ENCODE data around the gene OR2H2. TPM values are rescaled to one million over a fixed set of nuclear protein-coding genes. Genes with fewer than 3 reads are reported as not detected.

OR2H2 gene
- total RNA-seq, 1 donor from 2014 or later = not detected

DNA sequence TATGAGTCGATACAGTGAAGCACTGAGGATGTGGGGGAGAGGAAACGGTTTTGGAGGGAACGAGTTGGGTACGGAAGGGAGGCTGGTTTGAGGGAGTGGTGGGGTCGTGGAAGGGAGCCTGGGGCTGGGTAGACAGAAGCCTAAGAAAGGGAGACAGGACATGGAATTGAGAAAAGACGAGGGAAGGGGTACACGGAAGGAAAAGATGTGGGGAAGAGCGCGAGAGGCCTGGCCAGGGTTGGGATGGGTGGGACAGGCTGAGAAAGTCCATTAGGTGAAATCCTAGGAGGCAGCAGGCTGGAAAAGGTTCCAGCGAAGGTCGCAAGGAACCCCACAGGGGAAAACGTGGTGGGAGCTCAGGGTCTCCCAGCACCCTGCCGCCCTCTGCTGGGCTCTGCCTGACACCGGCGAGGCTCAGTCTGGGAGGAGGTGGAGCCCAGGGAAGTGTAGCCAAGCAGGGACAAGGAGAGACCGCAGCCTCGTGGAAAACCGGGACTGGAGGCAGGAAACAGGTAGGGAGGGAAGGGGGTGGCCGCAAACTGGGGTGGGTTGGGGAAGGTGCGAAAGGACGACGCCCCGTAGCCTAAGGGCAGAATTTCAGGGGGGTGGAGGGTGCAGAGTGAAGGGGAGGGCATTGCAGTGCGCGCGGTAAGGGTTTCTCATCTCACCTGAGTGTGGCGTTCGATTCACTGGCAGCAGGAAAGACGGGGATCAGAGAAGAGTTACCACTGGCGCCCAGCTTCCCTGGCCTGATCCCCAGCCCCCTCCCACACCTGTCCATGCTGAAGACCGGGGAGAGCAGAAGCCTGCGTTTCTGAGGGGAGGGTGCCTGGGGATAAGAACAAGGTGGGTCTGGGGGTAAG lies 43.7 kb downstream of the OR2H2 start:
- intact Hi-C loops (cut with micrococcal nuclease) = no loop called here

- intact Hi-C loops (cut with micrococcal nuclease) = no loop called here
Measured at GRCh38 chr6:29629571-29629970, 44.6 kb downstream of the OR2H2 start.

DNA sequence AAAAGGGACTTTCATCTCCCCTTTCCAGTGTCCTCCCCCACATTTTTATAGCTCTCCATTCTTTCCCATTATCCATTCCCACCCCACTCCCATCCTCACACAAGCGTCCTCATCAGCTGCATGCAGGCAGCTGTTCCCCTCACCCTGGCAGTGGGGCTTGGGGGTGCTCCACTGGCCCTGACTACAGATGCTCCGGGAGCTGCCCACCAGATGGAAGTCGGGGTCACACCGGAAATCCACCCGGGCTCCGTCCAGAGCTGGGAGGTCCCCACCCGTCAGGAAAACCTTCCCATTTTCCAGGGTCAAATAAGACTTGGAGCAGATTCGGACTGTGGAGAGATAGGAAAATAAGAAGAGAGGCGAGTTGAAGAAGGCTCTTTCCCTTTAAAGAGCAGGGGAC lies 45.4 kb downstream of the OR2H2 start:
- intact Hi-C loops (cut with micrococcal nuclease) = no loop called here

GRCh38 chr6:29631209-29631810 lies 46.4 kb downstream of the OR2H2 start:
- intact Hi-C loops (cut with micrococcal nuclease) = no loop called here

- intact Hi-C loops (cut with micrococcal nuclease) = loop anchor here (1.0 to 2.0 kb wide), 2 partner anchors 9 to 19 kb away; no protein-coding TSS in a partner anchor
Measured at GRCh38 chr6:29631860-29632731, 47.2 kb downstream of the OR2H2 start.

DNA sequence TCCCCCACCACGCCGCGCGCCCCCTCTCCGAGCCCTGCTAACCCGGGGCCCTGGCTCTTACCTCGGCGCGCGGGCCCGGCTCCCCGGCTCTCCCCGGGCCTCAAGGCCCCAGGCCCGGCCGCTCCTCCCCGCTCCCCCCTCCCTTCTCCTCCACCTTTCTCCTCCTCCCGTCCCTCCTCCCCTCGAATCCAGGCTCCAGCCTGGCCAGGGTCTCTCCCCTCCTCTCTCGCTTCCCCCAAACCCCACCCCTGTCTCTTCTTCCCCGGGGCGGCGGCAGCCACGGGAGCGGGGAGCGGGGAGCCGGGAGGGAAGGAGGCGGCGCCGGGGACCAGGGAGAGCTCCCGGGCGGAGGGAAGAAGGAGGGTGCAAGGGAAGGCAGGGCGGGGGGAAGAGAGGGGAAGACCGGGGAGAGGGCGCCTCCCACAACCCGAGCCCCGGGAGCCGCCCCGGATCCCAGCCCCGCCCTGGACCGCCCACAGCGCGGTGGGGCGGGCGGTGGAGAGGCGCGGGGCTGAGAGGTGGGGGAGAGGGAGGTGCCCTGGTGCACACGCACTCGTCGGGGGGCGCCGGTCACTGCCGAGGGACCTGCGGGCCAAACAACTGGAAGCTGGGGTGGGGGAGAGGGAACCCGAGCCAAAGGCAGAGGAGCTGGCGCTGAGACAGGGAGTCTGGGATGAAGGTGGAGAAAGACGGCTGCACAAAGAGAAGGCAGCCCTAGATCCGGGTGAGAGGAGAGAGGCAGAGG lies 48.0 kb downstream of the OR2H2 start, which contains the start of gene GABBR1:
GABBR1 (minus strand) TSS at position 395 of the 745 bp plus-strand sequence. CDS start 798 bp downstream, outside the sequence.
- intact Hi-C loops (cut with micrococcal nuclease) = loop anchor here (1.0 to 2.0 kb wide), 2 partner anchors 8 to 18 kb away; no protein-coding TSS in a partner anchor

DNA sequence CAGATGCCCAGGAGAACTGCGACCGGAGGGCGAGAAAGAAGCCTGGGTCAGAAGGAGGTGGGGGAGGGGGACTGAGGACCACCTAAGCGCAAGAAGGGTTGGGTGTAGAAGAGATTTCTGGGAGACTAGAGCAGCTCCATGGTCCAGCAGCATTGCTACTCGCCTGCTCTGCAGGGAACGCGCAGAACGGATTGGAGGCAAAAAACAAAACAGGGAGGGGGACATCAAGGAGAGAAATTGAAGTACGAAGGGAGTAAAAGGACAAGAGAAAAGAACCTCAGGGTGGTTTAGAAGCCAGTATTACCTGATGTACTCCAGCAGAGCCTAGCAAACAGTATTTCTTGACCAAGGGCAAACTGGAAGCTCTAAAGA lies 48.6 kb downstream of the OR2H2 start:
- intact Hi-C loops (cut with micrococcal nuclease) = loop anchor here (2.0 kb wide), 1 partner anchor 17 kb away; no protein-coding TSS in a partner anchor

DNA sequence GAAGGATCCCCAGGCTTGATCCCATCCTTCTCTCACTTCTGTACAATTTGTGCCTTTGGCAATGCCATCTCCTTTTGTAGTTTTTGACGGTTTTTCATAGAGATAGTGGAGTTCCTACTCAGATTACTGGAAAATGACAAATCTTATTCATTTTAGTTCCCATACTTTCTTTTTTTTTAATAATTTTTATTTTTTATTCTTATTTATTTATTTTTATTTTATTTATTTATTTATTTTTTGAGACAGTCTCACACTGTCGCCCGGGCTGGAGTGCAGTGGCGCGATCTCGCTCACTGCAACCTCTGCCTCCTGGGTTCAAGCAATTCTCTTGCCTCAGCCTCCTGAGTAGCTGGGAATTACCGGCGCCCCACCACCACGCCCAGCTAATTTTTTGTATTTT lies 52.3 kb downstream of the OR2H2 start:
- intact Hi-C loops (cut with micrococcal nuclease) = no loop called here

Other genes with a start within 250 kb of the OR2H2 start
- not detected in 2 replicates for gene OR5V1, start 216.3 kb upstream of the OR2H2 start, total RNA-seq
- not detected in 2 replicates for gene OR12D3, start 209.8 kb upstream of the OR2H2 start, total RNA-seq
- gene OR12D2, start 189.5 kb upstream of the OR2H2 start, total RNA-seq = not detected in 2 replicates
- not detected in 2 replicates for gene OR12D1, start 170.2 kb upstream of the OR2H2 start, total RNA-seq
- not detected in 2 replicates for gene OR10C1, start 145.8 kb upstream of the OR2H2 start, total RNA-seq
- gene OR11A1, start 128.1 kb upstream of the OR2H2 start, total RNA-seq = not detected in 2 replicates
- gene OR2H1, start 128.0 kb upstream of the OR2H2 start, total RNA-seq = not detected in 2 replicates
- not detected in 2 replicates for gene MAS1L, start 97.2 kb upstream of the OR2H2 start, total RNA-seq
- 0.61 and 1.0 TPM in 2 replicates for gene UBD, start 25.4 kb upstream of the OR2H2 start, total RNA-seq
- 22.8 and 26.5 TPM in 2 replicates for gene GABBR1, start 48.1 kb downstream of the OR2H2 start, total RNA-seq
- not detected in 2 replicates for gene MOG, start 72.0 kb downstream of the OR2H2 start, total RNA-seq
- 2.1 and 2.3 TPM in 2 replicates for gene ZFP57, start 96.0 kb downstream of the OR2H2 start, total RNA-seq
- 285 and 293 TPM in 2 replicates for gene HLA-F, start 138.3 kb downstream of the OR2H2 start, total RNA-seq
- gene HLA-G, start 242.7 kb downstream of the OR2H2 start, total RNA-seq = 1.7 and 1.8 TPM in 2 replicates